Dermis microvascular lymphatic vessel endothelial cell (primary cell): ENCODE data around the gene AKR1C1. TPM values are rescaled to one million over a fixed set of nuclear protein-coding genes. Genes with fewer than 3 reads are reported as not detected.
"Not testable (repeated sequence)": the region's sequence is repeated elsewhere in the genome, so short reads cannot be mapped to it uniquely, and the experiment has no call there.

Experiments
- DNase-seq, 2 donors: peaks; one replicate each; pipeline versions ENCODE4 v3.0.0 to v3.0.0-alpha.2; 2010; ENCODE audit warnings: low read depth in 2 of 2
- total RNA-seq: library from RNA; depleted of rRNA; stranded (reverse); fragments of >200 nt; gene quantifications from 2 replicates; pipeline ENCODE4 v1.2.1, GENCODE V29; 2014

Gene AKR1C1
- total RNA-seq, 1 donor from 2014 or later, result 30.8 TPM

DNA sequence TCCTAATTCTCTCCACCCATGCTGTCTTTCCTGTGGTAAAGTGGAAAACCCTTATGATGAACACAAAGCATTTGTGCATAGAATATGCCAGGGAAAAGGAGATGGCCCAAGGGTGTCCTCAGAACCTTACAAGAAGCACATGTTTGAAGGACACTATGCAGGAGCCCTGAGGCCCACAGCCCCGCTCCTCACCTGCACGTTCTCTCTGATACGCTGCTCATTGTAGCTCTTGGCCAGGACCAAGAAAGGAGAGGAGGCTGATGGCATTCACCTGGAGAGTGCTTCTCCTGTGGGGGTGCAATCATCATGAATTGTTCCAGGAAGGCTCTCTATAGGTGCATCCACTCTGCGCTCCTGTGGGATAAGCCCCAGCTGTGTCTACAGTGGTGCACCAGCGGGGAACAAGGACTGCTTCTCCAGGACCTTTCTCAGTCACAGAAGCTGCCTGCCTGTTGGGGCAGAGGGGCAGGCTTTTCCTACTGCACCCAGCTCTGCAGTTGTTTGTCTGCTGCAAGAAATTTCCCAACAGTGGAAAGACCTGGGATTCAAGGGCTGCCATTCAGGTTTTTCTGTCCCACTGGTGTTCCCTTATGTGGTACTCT is 20.5 kb downstream of the AKR1C1 start:
- DNase-seq, result no peak

DNA sequence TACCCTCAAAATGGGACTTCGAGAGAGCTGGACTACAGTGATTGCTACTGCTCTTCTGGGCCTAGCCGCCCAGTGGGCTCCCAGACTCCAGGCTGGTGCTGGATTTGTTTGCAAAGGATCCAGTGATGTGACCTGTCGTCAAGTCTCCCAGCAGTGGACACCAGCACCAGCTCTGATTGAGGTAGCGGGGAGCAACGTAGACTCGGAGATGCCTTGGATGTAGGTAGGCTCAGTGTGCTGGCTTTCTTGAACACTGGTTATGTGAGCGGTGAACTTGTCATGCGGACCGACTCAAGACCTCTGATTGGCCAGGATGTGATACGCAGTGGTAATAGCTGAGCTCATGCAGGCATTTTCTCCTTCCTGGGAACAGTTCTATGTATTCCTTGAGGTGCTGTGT is 21.0 kb downstream of the AKR1C1 start:
- no peak for DNase-seq

DNA sequence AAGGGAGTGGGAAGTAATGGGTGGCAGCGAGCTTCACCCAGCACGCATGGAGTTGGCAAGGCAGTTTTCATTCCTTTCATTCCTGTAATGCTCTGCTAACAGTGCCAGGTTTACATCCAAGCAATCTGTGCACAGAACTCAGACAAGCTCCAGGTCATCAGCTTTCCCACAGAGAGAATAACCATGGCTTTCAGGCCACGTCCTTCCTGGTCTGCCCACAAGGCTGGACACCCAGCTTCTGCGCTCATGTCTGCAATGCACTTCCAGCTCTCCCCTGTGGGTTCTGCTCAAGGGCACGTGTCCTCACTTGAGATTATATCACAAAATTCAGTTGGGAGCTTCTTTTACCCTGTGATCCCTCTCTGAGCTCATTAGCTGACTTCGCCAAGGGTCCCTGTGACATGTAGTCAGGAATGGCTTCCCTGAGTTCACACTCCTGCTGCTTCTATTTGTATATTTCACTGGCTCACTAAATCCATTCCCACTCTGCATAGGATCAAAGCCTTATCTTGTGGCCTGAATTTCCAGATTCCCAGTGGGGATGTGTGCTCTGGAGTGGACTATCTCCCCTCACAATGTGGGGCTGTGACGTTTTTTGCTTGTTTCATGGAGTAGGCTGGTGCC is 21.9 kb downstream of the AKR1C1 start:
- no peak for DNase-seq

DNA sequence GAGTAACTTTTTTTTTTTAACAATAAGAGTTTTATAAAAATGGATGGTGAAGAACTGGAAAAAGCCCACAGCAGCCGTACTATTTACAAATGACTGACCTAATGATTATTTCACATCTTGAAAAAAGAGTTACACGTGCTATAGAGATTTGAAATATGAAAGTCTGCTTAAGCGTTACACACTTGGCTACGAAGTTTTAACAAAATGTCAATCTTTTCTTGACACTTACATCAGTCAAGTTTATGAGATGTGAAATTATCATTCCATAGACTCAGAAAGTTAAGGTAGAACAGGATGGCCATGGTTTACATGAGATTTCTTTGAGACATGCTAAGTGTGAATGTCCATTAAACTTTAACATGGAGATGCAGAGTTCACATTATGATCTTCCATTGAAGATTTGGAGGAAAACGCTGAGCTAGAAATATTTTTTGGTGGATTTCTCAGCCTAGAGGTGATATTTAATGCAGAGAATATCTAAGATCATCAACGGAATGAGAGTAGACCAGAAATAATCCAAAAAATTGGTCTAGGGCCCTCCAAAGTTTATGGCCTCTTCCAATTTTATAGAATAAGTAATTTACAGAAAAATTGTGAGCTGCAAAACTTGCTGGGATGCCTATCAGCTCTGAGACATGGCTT is 24.9 kb downstream of the AKR1C1 start:
- DNase-seq, result not testable (repeated sequence)

DNA sequence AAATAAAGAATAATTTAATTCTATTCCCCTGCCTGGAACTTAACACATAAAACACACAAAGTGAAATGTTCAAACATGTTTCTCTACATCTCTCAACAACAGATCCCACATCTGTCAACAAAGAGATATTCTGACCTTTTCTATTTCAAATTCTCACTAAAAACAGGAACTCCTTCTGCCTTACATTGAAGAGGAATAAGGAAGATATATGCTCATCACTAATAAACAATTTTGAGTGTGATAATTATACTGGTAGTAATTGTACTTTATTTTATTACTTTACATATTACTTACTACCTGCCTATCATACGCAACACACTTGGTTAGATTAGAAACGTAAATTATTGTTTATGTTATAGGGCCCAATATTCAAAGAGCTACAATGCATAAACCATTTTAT is 27.0 kb downstream of the AKR1C1 start:
- no peak for DNase-seq

DNA sequence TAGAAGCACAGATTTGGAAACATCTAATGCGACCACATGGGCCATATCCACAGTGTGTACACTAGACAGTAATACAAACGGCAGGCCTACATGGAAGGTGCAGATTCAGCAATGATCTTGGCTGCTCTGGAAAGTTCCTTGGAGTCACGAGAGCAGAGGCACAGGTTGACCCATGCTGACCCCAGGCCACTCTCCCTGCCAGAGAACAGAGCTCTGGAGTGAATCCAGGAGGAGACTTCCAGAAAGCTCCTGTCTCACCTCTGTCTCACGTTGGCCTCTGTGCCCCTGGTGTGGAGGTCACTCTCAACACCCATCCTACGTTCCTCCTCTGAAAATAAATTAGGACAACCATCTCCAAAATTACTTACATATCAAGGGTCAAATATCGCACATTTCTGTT is 28.2 kb downstream of the AKR1C1 start:
- not testable (repeated sequence) for DNase-seq

DNA sequence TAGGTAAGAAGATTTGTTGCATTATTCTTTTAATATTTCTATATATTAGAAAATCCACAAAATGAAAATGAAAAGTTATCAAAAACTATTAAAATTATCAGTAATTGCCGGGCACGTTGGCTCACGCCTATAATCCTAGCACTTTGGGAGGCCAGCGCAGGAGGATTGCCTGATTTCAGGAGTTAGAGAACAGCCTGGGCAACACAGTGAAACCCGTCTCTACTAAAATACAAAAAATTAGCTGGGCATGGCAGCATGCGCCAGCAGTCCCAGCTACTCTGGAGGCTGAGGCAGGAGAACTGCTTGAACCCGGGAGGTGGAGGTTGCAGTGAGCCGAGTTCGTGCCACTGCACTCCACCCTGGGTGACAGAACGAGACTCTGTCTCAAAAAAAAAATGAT is 29.3 kb downstream of the AKR1C1 start:
- not testable (repeated sequence) for DNase-seq

DNA sequence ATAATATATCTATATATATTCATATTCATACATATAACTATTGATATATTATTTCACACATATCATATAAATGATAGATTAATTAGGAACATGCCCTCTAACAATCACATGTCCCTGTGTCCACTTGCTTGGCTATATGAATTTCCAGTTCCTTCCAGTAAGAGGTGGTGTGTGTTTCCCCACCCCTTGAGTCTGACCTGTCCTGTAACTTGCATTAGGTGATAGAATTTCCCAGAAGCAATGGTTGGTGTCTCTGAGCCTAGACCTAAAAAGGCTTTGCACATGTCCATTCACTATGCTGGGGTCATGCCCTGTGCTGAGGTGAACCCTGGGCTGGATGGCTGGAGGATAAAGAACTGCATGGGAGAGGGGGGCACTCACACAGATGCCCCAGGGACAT is 31.0 kb downstream of the AKR1C1 start:
- DNase-seq, result not testable (repeated sequence)

DNA sequence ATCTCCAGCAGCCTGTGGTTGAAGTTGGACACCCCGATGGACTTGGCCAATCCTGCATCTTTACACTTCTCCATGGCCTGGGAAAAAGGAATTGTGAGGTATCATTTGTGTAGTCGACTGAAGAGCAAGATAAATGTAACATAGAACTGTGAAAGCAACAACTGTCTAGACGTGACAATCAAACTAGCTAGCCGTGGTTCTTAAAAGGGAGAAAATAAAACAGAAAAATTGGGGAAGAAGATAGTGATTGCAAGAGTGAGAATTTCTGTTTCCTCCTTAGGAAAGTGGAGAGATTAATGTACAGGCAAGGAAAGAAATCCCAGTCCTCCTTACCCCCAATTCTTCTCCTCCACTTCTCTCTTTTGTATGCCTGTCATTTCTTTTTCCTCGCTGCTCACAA is 35.5 kb downstream of the AKR1C1 start:
- no peak for DNase-seq

DNA sequence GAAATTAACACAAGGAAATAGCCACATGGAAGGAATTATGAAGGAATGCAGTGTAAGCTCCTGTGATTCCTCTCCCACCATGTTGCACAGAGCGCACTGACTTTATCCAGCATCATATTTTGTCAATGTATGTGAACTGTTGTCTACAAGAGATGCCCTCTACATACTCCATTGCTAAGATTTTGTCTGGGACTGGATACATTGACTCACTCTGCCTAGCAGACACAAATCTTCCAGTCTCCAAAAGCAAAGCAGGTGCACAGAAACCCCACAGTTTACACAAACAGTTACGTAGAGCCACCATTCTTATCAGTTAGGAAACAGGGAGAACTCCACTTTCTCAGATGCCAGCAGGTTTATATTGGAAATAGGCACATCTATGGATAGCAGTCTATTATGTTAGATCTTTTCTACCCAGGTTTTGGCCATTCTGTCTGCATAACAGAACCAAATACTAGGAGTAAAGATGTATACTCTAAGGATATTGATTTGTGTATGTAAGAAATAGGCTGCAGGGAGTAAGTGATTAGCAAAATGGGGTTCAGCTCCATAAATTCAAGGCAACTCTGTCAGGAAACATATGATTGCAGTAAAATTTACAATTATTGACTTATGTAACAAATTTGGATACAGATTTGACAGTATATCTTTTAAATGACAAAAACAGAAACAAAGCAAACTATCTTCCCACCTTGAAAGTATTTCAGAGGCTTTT is 39.0 kb downstream of the AKR1C1 start:
- DNase-seq, result no peak

DNA sequence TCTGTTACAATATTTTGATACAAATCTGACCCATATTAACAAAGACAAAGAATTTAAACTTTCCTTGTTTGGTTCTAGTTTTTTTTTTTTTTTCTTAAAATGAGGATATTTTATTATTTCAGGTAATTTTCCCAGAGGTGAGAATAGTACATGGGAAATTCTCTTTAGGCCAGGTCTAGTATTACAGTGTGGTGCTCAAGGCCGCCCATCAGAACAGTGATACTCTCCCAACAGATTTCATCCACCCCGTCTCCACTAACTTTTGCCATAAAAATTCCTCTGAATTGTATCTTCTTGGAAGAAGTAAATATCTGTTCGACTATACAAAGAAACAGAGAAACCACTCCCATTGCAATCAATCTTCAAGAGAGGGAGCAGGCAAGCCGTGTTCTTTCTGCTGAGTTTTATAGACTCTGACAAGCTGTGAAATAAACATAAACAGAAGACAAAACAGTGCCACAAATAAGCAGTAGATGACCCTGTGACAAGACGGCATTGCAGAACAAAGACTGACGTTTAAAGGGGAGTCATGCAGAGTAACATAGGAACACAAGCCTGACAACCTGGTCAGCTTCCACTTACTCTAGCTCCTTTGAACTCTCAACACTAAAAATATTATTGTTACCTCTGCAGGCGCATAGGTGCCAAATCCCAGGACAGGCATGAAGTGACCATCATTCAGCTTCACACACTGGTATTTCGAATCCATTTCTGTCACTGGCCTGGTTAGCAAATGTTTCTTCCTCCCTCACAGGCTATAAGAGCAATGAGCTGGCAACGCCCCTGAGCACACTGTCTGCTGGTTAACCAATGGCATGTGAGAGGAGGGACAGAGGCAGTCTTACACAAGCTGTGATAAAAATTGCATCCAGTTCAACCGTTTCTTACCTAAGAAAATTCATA is 40.2 kb downstream of the AKR1C1 start, which contains the start of gene AKR1C2:
Gene AKR1C2, minus strand, starts transcription at position 731 of the 903 bp plus-strand sequence. Its CDS starts 22 bp downstream, at position 709.
- DNase-seq, result peak in 1 of 2 donors; percentile 18

DNA sequence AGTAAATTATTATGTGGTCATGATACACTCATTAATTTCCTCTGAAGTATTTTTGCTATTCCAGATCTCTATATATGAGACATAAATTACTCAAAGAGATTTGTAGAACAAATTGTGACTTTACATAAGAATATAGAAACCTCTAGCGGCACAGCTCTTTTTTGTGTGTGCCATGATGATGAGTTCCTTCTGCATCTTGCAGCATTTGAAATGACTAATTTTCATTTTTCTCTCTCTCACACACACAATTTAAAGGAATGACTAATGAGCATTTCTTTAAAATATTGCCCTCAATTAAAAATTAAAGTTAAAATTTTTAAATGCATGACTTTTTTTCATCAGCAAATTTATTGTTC is 40.8 kb downstream of the AKR1C1 start:
- not testable (repeated sequence) for DNase-seq

DNA sequence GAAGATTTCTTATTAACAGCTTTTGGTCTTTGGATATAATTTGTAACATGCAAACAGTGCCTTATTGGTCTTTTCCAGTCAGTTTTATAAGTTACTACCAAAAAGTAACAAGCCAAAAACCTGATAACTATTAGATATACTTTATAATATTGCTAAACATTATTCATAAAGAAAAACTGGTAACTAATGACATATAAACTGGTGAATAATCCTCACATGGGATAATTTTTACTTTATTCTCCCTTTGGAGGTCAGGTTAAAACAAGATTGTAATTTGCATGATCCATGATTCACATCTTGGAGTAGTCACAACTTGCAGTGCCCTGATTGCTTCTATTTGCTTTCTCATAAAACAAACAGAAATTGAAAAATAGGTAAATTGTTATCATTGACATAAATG is 41.3 kb downstream of the AKR1C1 start:
- not testable (repeated sequence) for DNase-seq

DNA sequence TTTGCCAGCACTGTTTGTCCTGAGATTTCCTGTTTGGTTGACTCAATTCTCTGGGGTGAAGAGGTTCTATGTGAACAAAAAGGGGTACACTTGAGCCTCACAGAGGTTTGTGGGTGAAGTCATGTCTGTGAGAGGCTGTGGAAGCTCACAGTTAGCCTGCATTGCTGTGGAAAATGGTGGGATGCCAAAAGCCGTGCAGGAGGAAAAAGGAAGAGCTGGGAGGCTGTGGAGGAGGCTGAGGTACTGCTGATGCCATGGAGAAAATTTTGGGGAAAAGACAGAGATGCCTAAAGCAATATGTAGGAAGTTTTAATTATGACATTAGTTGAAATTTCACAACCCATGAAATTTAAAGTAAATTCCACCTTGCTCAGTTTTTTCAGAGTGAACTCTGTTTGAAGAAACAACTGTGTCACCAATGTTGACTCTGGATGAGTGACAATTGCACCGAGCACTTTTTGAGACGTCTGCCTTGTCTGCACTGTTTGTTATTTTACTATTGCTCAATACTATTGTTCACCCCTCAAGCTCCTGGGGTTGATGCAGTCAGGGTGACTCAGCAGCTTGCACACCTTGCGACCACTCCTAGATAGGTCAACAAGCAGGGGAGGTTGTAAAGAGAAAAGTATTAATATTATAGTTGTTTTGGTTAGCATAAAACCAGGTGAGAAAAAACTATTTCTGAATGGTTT is 45.8 kb downstream of the AKR1C1 start:
- peak in 1 of 2 donors; percentile 69 for DNase-seq

DNA sequence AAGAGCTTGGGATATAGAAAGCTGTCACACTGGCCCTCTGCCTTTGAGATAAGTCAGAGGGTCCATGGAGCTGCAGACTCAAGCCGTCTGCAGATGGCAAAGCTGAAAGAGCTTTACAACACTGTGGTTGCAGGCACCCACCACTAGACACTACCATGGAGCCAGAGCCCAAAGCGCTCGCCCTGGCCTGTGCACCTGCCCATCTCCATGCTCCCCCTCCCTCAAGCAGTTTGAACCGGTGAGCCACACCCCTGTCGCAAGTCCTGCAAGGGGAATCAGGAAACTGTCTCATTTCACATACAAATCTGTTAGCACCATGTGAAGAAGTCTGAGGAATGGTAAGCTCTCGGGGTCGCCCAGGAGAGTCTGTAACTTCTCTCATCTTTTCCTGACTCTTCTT is 46.8 kb downstream of the AKR1C1 start:
- DNase-seq, result not testable (repeated sequence)

DNA sequence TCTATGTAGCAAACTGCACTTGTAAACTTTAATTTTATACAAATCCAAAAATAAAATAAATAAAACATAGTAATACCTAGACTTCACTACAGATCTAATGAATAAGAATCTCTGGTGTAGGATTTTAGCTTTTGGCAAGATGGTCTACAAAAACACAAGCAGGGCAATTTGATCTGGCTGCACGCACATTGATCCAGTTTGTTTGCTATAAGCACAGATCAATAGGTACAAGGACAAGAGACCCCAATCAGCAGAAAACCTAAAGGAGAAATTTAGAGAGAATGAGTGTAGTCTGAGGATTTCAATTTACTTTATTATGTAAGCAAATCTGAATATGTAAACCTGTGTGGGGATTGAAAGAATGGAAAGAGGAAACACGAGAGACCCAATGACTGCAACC is 48.2 kb downstream of the AKR1C1 start:
- DNase-seq, result not testable (repeated sequence)

DNA sequence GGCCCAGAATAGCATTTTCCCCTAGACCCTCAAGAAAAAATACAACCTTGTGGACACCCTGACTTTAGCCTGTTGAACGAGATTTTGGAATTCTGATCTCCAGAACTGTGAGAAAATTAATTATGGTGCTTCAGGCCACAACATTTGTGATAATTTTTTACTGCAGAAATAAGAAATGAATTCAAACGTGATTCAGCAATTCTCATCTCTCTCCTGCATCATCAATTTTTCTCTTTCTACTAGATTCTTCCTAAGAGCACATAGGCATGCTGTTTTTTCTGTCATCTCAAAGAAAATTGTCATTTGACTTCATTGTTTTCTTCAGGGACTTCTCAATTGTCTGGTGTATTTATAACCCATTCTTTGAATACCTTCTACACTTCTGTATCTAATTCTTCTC is 49.4 kb downstream of the AKR1C1 start:
- DNase-seq, result no peak

DNA sequence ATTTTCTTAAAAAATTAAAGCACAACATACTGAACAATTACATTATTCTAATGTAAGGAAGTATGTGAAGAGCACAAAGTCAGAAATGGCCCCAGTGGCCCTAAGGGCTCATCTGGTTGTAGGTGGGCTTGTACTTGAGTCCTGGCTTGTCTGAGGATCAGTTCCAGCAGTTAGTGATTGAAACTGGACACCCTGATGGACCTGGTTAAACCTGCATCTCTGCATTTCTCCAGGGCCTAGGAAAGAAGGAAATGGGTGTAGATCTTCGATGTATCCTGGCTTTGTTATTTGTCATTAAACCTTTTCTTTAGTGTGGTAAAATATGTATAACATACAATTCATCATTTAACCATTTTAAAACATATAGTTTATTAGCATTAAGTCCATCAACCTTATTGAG is 50.2 kb downstream of the AKR1C1 start:
- no peak for DNase-seq

DNA sequence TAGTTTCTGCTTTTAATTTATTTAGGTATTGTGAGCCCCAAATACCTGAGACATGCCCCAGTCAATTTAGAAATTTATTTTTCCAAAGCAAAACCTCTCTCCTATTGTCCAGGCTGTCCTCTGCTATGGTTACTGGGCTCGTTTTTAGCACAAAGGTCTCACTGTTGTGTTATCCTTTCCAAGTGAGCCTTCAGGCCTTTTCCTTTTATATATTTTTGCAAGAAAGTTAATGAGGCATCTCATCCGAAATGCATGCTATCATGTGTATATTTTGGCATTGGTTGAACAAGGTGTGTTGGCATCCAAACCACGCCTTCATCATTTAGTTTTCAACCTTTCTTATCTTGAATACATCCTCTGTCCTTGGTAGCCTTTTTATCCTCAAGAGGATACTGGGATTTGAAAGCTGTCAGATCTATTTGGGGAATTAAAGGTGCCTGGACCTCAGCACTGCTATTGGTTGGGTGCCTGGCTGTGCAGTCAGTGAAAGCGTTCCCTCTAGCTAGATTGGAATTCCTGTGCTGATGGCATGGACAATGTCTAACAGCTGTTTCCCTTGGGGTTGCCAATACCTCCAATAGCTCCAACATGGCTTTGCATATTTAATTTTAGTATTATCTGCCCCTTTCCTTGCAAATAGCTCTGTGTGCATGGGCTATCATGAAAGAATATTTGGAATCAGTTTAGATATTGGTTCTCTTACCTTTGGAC is 51.1 kb downstream of the AKR1C1 start:
- DNase-seq, result peak; percentile 9 to 79

DNA sequence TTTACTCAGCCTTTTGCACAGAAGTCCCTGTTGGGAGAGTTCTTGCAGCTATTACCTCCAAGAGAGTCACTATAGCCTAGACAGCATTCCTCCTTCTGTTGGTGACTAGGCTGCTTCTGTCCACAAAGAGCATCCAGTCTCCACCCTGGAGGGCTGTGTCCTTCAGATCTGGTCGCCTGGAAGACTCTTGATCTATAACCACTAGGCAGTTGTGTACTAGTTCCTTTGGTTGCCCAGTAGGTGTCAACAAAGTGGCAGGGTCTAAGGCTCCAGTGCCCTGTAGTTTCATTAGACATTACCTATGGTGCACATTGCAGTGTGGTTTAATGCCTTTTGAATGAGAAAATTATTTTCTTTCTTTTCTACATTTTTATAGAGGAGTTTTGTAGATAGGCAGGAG is 51.7 kb downstream of the AKR1C1 start:
- peak in 1 of 2 donors; percentile 19 for DNase-seq
